ENCODE results near the gene TFAP2B.

GRCh38 chr6:50823094-50823920, 4.6 kb downstream of the TFAP2B start:
- TF ChIP-seq CTCF (IDR thresholded peaks at IDR 0.05; ENCODE audit: insufficient read depth, low read depth, low read length) (no peak), EZH2 (IDR thresholded peaks at IDR 0.05; ENCODE audit: insufficient read depth, low read length) (peak; percentile 8)

Data from astrocyte (in vitro differentiated cells and primary cell).